ENCODE results near the gene SHD. TPM values are rescaled to one million over a fixed set of nuclear protein-coding genes. Genes with fewer than 3 reads are reported as not detected.
A peak's percentile ranks its signal among the peaks of the same experiment; 100 is the strongest.
"Not testable (repeated sequence)": the region's sequence is repeated elsewhere in the genome, so short reads cannot be mapped to it uniquely, and the experiment has no call there.

The SHD gene, protein sequence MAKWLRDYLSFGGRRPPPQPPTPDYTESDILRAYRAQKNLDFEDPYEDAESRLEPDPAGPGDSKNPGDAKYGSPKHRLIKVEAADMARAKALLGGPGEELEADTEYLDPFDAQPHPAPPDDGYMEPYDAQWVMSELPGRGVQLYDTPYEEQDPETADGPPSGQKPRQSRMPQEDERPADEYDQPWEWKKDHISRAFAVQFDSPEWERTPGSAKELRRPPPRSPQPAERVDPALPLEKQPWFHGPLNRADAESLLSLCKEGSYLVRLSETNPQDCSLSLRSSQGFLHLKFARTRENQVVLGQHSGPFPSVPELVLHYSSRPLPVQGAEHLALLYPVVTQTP
- total RNA-seq (2021) (not detected in 2 replicates), Bru-seq, nascent RNA (percentile 6 among the genes with signal in this experiment), BruChase-seq, experiment 1, labeled RNA remaining after a 2-hour chase (not detected), BruChase-seq, experiment 2, labeled RNA remaining after a 6-hour chase (percentile 10 among the genes with signal in this experiment)
- long read RNA-seq, result 0 reads

DNA sequence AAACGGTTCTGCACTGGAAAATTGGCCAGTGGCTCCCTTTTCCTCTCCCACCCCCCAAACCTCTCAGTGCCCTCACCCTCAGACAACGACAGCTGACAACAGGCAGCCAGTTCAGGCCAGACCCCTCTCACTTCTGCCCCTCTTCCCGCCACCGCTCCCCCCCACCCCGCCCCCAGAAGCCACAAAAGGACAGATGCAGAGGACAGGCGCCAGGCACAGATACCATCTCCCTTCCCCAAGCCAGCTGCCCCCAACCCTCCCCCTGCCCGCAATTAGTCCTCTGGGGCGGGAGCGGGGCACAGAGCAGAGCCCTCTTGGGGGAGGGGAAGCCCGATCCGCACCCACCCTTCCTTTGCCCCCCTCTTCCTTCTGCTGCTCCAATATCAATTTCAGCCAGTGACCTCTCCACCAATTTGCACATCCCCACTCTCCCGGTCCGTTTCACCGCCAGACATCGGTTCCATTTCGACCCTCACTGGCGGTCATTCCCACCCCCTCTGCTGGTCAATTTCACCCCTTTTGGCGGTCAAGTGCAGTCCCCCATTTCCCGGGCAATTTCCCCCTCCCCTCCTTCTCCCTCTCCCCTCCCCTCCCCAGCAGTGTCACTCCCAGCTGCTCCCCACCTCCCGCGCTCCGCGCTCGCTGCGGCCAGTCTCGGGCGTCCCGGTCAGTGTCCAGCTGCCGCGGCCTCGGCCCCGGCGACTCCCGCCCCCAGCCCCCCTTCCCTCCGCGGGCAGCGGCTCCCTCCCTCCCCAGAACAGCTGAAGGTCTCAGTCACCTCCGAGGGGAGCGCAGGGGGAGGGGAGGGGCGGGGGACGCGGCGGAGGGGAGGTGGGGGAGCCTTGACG is at the start of gene SHD:
SHD (plus strand) TSS at position 848 of the 848 bp plus-strand sequence. CDS start 798 bp downstream, outside the sequence.
- Histone ChIP-seq H3K36me3 (ENCODE audit: low read depth) (no peaks in the 10 kb centered on the region), H3K79me2 (ENCODE audit: low read depth) (no peaks in the 10 kb centered on the region), H3F3A (ENCODE audit: insufficient read depth, low read depth) (no peaks in the 10 kb centered on the region), H3K9me2 (ENCODE audit: insufficient read depth) (no peaks in the 10 kb centered on the region), H4K20me1 (ENCODE audit: insufficient read depth) (no peaks in the 10 kb centered on the region), H2AFZ (no peak within 1 kb of the TSS), H3K4me1 (replicated peaks; ENCODE audit: insufficient read depth) (no peaks in the 10 kb centered on the region), H3K9me3 (ENCODE audit: insufficient read depth, low read depth) (no peaks in the 10 kb centered on the region), H3K27ac (no peak within 1 kb of the TSS), H3K4me3 (no peak within 1 kb of the TSS), H3K4me2 (no peak within 1 kb of the TSS), H3K27me3 (ENCODE audit: insufficient read depth, low read depth) (no peaks in the 10 kb centered on the region)
- BruUV-seq (replicated peaks), result no TSS peak
- ChIA-PET POLR2A (ENCODE audit: unreplicated experiment) (no interaction called here), CTCF (no interaction called here)
- DNase-seq, result no peak
- TF ChIP-seq, protein P1, sequence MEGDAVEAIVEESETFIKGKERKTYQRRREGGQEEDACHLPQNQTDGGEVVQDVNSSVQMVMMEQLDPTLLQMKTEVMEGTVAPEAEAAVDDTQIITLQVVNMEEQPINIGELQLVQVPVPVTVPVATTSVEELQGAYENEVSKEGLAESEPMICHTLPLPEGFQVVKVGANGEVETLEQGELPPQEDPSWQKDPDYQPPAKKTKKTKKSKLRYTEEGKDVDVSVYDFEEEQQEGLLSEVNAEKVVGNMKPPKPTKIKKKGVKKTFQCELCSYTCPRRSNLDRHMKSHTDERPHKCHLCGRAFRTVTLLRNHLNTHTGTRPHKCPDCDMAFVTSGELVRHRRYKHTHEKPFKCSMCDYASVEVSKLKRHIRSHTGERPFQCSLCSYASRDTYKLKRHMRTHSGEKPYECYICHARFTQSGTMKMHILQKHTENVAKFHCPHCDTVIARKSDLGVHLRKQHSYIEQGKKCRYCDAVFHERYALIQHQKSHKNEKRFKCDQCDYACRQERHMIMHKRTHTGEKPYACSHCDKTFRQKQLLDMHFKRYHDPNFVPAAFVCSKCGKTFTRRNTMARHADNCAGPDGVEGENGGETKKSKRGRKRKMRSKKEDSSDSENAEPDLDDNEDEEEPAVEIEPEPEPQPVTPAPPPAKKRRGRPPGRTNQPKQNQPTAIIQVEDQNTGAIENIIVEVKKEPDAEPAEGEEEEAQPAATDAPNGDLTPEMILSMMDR (conservative IDR thresholded peaks at IDR 0.05), result no peak
- no peak for TF ChIP-seq EZH2 (IDR thresholded peaks at IDR 0.05; ENCODE audit: low read depth)
- intact Hi-C loops (cut with micrococcal nuclease; ENCODE audit: unreplicated experiment), result no loop called here

DNA sequence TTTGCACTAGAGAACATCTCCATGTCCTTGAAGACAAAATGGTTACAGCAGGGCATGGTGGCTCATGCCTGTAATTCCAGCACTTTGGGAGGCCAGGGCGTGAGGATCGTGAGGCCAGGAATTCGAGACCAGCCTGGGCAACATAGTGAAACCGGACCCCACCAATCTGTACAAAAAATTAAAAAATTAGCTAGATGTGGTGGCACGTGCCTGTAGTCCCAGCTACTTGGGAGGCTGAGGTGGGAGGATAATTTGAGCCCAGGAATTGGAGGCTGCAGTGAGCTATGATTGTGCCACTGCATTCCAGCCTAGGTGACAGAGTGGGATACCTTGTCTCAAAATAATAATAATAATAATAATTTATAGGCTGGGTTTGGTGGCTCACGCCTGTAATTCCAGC is 48.8 kb upstream of the SHD start:
- intact Hi-C loops (cut with micrococcal nuclease; ENCODE audit: unreplicated experiment); H3K4me2 ChIP-seq; H3K9me3 ChIP-seq (ENCODE audit: insufficient read depth, low read depth); POLR2A ChIA-PET (ENCODE audit: unreplicated experiment); H3K4me1 ChIP-seq (replicated peaks; ENCODE audit: insufficient read depth); H3K79me2 ChIP-seq (ENCODE audit: low read depth); H3K4me3 ChIP-seq; CTCF ChIA-PET; H4K20me1 ChIP-seq (ENCODE audit: insufficient read depth); H3K27me3 ChIP-seq (ENCODE audit: insufficient read depth, low read depth); H3K9me2 ChIP-seq (ENCODE audit: insufficient read depth); H3K36me3 ChIP-seq (ENCODE audit: low read depth); DNase-seq; H2AFZ ChIP-seq; H3K27ac ChIP-seq; H3F3A ChIP-seq (ENCODE audit: insufficient read depth, low read depth); BruUV-seq (replicated peaks): not testable (repeated sequence)

DNA sequence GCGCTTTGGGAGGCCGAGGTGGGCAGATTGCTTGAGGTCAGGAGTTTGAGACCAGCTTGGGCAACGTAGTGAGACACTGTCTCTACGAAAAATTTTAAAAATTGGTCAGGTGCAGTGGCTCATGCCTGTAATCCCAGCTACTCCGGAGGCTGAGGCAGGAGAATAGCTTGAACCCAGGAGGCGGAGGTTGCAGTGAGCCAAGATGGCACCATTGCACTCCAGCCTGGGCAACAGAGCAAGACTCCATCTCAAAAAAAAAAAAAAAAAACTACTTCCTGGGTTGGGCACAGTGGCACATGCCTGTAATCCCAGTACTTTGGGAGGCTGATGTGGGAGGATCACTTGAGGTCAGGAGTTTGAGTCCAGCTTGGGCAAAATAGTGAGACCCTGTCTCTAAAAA is 47.5 kb upstream of the SHD start:
- DNase-seq; POLR2A ChIA-PET (ENCODE audit: unreplicated experiment); H3K79me2 ChIP-seq (ENCODE audit: low read depth); H3K9me2 ChIP-seq (ENCODE audit: insufficient read depth); H3K9me3 ChIP-seq (ENCODE audit: insufficient read depth, low read depth); H3F3A ChIP-seq (ENCODE audit: insufficient read depth, low read depth); H3K4me1 ChIP-seq (replicated peaks; ENCODE audit: insufficient read depth); H3K27ac ChIP-seq; BruUV-seq (replicated peaks); H3K4me2 ChIP-seq; CTCF ChIA-PET; H2AFZ ChIP-seq; H3K4me3 ChIP-seq; H4K20me1 ChIP-seq (ENCODE audit: insufficient read depth); H3K36me3 ChIP-seq (ENCODE audit: low read depth); intact Hi-C loops (cut with micrococcal nuclease; ENCODE audit: unreplicated experiment); H3K27me3 ChIP-seq (ENCODE audit: insufficient read depth, low read depth): not testable (repeated sequence)

DNA sequence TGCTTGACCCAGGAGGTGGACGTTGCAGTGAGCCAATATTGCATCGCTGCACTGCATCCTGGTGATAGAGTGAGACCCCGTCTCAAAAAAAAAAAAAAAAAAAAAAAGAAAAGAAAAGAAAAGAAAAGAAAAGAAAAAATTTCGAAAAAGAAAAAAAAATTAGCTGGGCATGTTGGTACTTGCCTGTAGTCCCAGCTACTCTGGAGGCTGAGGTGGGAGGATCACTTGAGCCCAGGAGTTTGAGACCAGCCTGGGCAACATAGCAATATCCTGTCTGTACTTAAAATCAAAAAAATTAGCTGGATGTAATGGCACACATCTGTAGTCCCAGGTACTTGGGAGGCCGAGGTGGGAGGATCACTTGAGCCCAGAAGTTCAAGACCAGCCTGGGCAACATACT is 46.9 kb upstream of the SHD start:
- DNase-seq; H3K36me3 ChIP-seq (ENCODE audit: low read depth); BruUV-seq (replicated peaks); H3K27me3 ChIP-seq (ENCODE audit: insufficient read depth, low read depth); H3K4me3 ChIP-seq; H3K4me2 ChIP-seq; H3K79me2 ChIP-seq (ENCODE audit: low read depth); intact Hi-C loops (cut with micrococcal nuclease; ENCODE audit: unreplicated experiment); H2AFZ ChIP-seq; H3K27ac ChIP-seq; H3K4me1 ChIP-seq (replicated peaks; ENCODE audit: insufficient read depth); H4K20me1 ChIP-seq (ENCODE audit: insufficient read depth); H3K9me3 ChIP-seq (ENCODE audit: insufficient read depth, low read depth); POLR2A ChIA-PET (ENCODE audit: unreplicated experiment); H3F3A ChIP-seq (ENCODE audit: insufficient read depth, low read depth); CTCF ChIA-PET; H3K9me2 ChIP-seq (ENCODE audit: insufficient read depth): not testable (repeated sequence)
